Measurements from ENCODE around the gene IL1A. TPM values are rescaled to one million over a fixed set of nuclear protein-coding genes. Genes with fewer than 3 reads are reported as not detected.

IL1A gene
- total and polyA plus RNA-seq, 9 of the 15 experiments (the other 6 are each of a cell fraction or from before 2014, with no cell fraction given) = 0.03 to 0.27 (median 0.14) TPM; not detected in 2

- TF ChIP-seq, protein P1, sequence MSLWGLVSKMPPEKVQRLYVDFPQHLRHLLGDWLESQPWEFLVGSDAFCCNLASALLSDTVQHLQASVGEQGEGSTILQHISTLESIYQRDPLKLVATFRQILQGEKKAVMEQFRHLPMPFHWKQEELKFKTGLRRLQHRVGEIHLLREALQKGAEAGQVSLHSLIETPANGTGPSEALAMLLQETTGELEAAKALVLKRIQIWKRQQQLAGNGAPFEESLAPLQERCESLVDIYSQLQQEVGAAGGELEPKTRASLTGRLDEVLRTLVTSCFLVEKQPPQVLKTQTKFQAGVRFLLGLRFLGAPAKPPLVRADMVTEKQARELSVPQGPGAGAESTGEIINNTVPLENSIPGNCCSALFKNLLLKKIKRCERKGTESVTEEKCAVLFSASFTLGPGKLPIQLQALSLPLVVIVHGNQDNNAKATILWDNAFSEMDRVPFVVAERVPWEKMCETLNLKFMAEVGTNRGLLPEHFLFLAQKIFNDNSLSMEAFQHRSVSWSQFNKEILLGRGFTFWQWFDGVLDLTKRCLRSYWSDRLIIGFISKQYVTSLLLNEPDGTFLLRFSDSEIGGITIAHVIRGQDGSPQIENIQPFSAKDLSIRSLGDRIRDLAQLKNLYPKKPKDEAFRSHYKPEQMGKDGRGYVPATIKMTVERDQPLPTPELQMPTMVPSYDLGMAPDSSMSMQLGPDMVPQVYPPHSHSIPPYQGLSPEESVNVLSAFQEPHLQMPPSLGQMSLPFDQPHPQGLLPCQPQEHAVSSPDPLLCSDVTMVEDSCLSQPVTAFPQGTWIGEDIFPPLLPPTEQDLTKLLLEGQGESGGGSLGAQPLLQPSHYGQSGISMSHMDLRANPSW (CRISPR knock-in tag; IDR thresholded peaks at IDR 0.05) = no peak
- no peak for TF ChIP-seq ZNF644 (tag; IDR thresholded peaks at IDR 0.05; ENCODE audit: low read depth)
- no peak for TF ChIP-seq ZNF311 (CRISPR knock-in tag; IDR thresholded peaks at IDR 0.05)
- TF ChIP-seq FOXM1 (IDR thresholded peaks at IDR 0.05; ENCODE audit: low read depth) = no peak
- no peak for TF ChIP-seq FOXM1 (CRISPR knock-in tag; IDR thresholded peaks at IDR 0.05; ENCODE audit: low read depth)
- TF ChIP-seq MTA2 (IDR thresholded peaks at IDR 0.05; ENCODE audit: low read depth) = 0 out of 2 replicates have a peak, but pooled peaks have one; percentile 23
- no peak for TF ChIP-seq ZNF274 (IDR thresholded peaks at IDR 0.05; ENCODE audit: borderline replicate concordance, low read depth, low read length)
- no peak for TF ChIP-seq POLR3G (IDR thresholded peaks at IDR 0.05; ENCODE audit: extremely low read depth, insufficient read length, insufficient replicate concordance)
- TF ChIP-seq JUND (IDR thresholded peaks at IDR 0.05; ENCODE audit: borderline replicate concordance, low read depth, low read length) = peak; percentile 15; the same call in 1 of the 2 replicates
- no peak for TF ChIP-seq JUND (tag; IDR thresholded peaks at IDR 0.05; ENCODE audit: borderline replicate concordance, low read depth, low read length)
- no peak for TF ChIP-seq SREBF2 (CRISPR knock-in tag; IDR thresholded peaks at IDR 0.05)
- TF ChIP-seq, protein P2, sequence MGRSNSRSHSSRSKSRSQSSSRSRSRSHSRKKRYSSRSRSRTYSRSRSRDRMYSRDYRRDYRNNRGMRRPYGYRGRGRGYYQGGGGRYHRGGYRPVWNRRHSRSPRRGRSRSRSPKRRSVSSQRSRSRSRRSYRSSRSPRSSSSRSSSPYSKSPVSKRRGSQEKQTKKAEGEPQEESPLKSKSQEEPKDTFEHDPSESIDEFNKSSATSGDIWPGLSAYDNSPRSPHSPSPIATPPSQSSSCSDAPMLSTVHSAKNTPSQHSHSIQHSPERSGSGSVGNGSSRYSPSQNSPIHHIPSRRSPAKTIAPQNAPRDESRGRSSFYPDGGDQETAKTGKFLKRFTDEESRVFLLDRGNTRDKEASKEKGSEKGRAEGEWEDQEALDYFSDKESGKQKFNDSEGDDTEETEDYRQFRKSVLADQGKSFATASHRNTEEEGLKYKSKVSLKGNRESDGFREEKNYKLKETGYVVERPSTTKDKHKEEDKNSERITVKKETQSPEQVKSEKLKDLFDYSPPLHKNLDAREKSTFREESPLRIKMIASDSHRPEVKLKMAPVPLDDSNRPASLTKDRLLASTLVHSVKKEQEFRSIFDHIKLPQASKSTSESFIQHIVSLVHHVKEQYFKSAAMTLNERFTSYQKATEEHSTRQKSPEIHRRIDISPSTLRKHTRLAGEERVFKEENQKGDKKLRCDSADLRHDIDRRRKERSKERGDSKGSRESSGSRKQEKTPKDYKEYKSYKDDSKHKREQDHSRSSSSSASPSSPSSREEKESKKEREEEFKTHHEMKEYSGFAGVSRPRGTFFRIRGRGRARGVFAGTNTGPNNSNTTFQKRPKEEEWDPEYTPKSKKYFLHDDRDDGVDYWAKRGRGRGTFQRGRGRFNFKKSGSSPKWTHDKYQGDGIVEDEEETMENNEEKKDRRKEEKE (IDR thresholded peaks at IDR 0.05; ENCODE audit: borderline replicate concordance in 1 of 2, control insufficient read depth in 1 of 2, low read depth in 2 of 2, low read length in 1 of 2) = no peak
- no peak for TF ChIP-seq ZC3H11A (IDR thresholded peaks at IDR 0.05; ENCODE audit: low read depth, low read length)
- no peak for TF ChIP-seq NBN (IDR thresholded peaks at IDR 0.05; ENCODE audit: low read depth)
- no peak for TF ChIP-seq KAT8 (IDR thresholded peaks at IDR 0.05; ENCODE audit: low read depth)
- TF ChIP-seq RBM17 (IDR thresholded peaks at IDR 0.05; ENCODE audit: borderline replicate concordance, low read depth, low read length) = no peak
- no peak for TF ChIP-seq ZNF57 (CRISPR knock-in tag; IDR thresholded peaks at IDR 0.05)
- TF ChIP-seq ARID1B (IDR thresholded peaks at IDR 0.05) = peak; percentile 62
- no peak for TF ChIP-seq MAFK (IDR thresholded peaks at IDR 0.05; ENCODE audit: low read length)
Measured at GRCh38 chr2:112798979-112799975, 15.0 kb upstream of the IL1A start (continued).

Measured in K562 (cell line).